Tongue (tissue), 2 donors: ENCODE data around the gene MYRIP. TPM values are rescaled to one million over a fixed set of nuclear protein-coding genes. Genes with fewer than 3 reads are reported as not detected.
"Not testable (repeated sequence)": the region's sequence is repeated elsewhere in the genome, so short reads cannot be mapped to it uniquely, and the experiment has no call there.

Source experiments
- DNase-seq: peaks from one replicate; pipeline ENCODE4 v3.0.0-alpha.2; 2015
- total RNA-seq: library from RNA; depleted of rRNA; stranded (reverse); fragments of >200 nt; gene quantifications from one replicate; pipeline ENCODE4 v1.2.3, GENCODE V29; 2014

MYRIP gene
- total RNA-seq, 1 donor from 2014 or later, result 3.7 TPM

DNA sequence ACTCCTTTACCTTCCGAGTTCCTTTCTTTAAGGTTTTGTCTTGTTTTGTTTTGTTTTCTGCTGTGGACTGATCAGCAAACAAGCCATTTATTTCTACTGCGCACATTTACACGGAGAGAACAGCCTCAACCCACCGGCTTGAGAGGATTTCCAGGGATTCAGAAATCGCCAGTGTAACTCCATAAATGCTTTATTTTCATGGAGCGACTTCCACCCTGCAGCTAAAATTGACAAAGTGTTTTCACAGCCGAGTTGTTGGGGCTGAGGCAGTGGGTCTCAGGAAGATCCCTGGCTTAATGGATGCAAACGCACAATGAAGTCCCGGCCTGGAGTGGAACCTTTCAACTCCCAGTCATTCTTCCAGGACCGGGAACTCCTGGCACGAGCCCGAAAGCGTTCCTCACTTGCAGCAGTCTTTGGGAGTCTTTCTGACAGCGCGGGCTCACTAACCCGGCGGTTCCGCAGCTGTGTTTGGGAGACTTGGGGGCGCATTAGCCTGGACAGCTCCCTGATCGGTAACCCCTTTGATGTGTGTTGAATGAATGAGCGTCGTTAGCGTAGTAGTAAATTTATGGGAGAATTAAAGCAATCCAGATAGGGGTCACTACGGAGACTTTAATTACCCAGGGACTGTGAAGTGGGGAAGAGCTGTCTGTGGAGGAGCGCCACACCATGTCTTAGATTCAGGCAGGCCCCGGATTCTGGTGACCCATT is 785 bp upstream of the MYRIP start:
- DNase-seq, result peak; percentile 46

DNA sequence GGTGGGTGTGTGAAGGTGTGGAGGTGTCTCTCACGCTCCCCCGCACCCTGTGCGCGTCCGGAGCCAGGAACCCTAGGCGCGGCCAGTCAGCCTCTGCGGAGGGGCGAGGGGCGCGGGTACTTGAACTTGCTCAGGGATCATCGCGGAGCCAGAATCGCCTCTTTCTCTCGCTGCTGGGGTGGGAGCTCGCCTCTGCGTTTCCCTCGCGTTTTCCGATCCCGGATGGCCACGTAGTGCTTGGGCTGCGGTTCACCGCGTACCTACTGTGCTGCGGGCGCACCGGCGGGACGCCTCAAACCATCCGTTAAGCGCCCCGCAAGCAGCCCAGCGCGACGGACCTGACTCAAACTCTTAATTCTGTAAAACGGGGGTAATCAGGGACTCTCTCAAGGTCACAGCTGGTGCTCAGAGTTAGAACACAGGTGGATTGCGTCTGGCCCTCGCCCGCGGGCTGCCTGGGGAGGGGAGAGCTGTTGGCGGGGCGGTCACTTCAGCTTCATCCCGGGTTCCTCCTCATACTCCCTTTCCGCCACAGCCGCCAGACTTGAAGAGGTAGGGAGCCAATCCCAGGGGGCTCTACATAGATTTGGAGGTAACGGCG is 686 bp downstream of the MYRIP start:
- DNase-seq, result peak; percentile 1

DNA sequence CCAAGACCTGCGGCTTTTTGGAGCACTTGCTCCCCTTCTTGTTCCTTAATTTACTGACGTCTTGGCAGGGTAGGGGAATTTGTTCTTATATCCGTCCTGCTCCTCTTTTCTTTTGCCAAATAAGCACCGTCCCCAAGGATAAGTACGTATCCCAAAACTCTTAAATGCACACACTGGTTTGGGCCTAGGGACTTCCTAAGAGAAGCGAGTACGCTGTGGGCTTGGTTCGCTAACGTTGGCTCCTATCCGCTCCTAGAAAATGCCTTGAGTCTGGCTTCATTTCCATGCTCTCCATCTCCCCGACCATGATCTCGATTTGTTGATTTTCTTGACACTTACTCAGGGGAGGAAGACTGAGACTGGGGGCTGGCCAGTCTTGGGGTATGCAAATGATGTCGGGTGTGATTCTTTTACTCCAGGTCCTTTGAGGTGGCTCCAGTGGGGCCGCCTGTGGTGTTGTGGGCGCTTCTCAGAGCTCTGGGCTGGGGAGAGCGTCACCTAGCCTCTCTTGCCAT is 1.3 kb downstream of the MYRIP start:
- peak; percentile 1 for DNase-seq

DNA sequence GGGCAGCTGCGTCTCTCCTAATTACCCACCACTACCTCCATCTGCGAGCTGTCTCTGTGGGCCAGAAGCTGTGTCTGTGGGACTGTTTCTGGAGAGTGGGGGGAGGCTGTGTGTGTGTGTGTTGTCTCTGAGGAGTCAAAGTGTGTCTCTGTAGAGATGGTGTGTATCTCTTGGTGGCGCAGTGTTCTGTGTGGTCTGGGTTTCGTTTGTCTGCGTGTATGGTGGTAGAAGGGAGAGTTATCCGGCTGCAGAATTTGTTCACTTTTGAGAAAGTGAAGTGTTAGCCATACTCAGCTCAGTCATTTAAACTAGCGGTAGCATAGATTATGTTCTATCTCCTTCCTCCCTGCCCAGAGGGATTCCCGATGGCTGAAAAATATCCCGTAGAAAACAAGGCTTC is 2.2 kb downstream of the MYRIP start:
- DNase-seq, result no peak

DNA sequence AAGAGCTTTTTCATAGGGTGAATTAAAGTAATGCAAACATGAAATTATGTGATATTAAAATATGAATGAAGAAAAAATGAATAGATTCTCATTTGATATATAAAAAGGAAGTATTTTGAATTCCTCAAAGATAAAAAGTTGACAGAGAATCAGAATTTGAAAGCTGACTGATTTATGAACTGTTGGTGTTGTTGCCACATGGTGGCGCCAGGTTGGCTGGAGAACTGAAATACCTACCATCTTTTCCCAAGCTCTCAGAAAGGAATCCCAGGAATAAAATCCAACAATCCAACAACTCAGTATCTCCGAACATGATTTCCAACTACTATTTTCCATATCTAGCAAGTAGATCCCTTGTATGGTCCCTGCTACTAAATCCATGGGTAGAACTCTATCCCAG is 3.1 kb downstream of the MYRIP start:
- no peak for DNase-seq

DNA sequence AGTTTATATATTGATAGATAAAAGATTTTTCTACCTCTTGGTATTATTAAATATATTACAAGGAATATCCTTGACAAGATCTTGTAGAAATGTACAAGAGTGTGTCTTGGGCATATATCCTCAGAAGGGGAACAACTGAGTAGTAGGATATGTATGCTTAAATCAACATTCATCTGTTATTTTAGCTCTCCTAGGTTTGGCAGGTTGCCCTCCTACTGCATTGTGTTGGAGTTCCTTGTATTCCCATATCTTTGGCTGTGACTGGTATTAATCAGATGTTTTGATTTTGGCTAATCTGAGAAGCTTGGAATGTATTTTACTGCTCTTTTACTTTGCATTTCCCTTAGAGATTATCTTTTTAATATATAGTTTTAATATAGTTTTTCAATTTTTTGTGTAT is 4.6 kb downstream of the MYRIP start:
- DNase-seq, result peak; percentile 1

DNA sequence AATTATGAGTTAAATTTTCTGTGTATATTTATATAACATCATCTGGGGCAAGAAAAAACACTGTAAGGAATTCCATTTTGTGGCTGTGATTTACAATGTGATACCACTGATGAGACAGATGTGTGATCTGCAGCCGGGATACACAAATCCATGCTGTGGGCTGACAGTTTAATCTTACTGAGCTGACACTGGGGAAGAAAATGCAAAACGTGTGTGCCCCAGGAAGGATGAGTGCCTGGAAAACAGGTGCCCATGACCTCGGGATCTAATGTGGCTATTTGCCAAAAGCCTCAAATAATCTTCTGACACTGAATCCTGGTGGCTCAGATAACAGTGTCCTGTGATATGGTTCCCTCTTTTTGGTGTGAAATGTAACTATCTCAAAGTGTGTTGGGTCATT is 10.5 kb downstream of the MYRIP start:
- no peak for DNase-seq

DNA sequence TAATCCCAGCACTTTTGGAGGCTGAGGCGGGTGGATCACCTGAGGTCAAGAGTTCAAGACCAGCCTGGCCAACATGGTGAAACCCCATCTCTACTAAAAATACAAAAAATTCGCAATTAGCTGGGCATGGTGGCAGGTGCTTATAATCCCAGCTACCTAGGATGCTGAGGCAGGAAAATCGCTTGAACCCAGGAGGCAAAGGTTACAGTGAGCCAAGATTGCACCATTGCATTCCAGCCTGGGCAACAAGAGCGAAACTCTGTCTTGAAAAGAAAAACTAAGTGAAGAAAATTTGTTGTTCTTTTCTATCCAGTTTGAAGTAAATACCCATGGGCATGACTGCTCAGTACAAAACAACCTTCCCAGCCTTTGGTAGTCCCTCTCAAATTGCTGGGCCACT is 24.4 kb downstream of the MYRIP start:
- DNase-seq, result not testable (repeated sequence)

DNA sequence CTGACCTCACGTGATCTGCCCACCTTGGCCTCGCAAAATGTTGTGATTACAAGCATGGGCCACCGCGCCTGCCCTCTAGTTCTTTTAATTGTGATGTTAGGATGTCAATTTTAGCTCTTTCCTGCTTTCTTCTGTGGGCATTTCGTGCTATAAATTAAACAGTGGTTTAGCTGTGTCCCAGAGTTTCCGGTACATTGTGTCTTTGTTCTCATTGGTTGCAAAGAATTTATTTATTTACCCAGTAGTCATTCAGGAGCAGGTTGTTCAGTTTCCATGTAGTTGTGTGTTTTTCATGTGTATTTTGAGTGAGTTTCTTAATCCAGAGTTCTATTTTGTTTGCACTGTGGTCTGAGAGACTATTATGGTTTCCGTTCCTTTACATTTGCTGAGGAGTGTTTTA is 30.1 kb downstream of the MYRIP start:
- DNase-seq, result no peak

DNA sequence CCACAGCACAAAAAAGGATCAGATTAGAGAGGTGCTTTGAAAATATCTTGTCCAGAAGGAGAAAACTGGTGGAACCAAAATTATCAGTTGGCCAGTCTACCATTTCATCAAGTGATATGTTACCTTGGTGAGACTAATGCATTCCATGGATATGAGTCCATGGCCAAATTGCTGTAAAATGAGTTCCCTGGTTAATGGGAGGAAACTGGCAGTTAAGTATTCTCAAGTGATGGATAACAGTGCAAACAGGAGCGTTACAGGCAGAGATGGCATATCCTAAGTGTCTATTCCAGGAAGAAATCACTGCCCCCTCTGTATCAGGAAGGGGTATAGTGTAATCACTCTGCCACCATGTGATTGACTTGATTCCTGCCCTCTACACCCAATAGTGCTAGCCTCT is 34.0 kb downstream of the MYRIP start:
- DNase-seq, result no peak

DNA sequence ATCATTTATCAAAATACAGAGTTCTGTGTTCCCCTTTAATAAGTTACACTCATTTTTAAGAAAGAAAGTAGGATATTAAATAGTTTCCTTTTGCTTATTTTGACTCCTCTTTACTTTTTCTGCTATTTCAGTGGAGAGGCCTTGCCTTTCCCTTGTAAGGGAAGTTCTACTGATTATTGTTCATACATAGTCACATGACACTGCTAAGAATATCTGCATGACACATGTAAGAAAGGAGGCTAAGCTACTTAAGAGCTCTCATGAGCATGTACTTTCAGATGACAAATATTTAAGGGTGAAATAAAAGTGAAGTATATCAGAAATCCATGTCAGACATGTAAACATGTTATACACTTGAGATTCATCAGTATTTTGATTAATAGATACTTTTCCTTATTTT is 39.0 kb downstream of the MYRIP start:
- no peak for DNase-seq

DNA sequence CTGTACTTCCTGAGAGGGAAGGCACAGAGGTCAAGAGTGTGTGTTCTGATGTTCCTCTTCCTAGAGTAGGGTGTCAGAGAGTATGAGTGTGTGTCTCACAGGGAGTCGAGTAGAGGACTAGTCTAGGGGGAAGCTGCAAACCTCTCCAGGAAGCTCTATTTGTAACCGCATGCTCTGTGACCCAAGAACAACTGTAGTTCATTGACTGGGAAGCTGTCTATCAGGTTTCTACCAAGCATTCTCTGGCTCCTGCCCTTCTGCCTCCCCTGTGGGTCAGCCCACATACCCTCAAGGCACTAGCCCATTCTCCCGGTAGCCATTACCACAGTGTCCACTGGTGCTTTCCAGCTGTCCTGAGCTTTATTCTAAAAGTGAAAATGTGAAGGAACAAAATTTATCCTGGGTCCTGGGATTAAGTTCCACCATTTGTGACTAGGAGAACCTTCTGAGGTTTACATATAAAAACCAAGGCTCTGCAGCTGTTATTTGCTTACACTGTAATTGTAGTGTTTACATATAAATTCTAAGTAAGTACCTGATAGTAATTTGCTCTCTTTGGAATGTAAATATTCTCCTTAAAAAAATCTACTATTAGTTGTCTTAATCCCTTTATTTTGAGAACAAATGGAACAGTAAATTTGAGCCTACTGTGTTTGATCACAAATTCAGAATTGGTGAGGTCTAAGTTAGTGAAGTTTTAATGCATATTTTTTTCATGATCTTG is 40.7 kb downstream of the MYRIP start:
- no peak for DNase-seq

DNA sequence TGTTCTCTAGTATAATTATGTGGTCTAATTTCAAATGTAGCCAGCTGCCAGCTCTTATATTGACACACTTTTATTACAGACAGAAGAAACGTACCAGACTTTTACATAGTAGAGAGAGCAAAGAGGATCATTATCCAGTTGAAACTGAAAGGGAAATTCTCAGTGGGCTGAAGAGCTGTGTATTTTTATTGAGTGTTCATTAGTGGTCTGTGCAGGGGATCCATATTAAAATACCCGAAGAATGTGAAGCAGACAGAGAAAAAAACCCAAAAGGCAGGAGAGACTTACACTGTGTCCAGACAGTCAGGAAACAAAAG is 41.3 kb downstream of the MYRIP start:
- no peak for DNase-seq

DNA sequence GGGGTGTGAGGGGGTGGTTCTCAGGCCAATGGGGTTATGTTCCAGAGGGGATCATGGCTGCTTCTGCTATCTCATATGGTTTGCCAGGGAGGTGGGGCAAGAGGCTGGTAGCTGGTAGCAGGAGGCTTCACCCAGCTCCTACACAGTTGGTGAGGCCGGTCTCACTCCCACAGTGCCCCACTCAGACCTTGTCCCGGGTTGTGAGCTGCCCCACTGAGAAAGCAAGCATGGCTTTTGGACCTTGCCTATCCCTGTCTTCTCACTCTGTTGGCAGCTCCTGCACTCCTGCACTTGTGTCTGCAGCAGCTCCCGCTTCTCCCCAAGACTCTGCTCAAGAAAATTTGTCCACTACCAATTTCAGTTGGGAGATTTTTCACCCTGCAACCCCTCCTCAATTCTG is 46.1 kb downstream of the MYRIP start:
- DNase-seq, result no peak

DNA sequence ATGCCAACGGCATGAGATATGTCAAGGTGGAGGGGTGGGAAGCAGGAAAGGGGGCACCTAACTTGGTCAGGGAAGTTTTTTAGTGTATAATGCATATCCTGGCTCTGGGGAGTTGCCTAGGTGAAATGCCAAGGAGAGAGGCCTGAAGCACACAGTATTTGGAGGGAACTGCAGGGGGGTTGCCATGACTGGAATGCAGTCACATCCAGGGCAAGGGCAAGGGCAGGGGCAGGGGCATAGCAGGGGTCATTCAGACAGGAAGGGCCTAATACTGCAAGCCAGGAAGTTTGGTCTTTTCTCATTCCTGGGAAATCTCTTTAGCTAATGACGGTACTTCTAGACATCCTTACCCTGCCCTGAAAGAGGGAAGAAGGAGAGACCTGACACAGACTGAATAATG is 60.5 kb downstream of the MYRIP start:
- DNase-seq, result no peak

DNA sequence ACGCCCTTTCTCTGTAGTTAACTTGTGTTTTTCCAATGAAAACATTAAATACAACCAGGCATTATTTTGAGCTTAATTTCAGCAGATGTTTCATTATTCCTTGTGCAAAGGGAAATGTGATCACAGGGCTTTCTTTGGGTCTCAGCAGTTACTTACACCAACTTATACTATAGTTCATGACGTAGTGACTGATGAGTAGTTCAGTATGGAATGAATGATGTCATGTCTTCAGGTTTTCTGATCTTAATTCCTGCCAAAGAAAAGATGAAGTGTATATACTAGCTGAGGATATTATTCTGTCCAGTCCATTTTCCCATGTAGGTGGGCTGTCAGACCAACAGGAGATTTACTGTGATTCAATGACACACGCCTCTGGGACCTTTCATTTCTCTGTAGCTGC is 61.3 kb downstream of the MYRIP start:
- DNase-seq, result no peak

DNA sequence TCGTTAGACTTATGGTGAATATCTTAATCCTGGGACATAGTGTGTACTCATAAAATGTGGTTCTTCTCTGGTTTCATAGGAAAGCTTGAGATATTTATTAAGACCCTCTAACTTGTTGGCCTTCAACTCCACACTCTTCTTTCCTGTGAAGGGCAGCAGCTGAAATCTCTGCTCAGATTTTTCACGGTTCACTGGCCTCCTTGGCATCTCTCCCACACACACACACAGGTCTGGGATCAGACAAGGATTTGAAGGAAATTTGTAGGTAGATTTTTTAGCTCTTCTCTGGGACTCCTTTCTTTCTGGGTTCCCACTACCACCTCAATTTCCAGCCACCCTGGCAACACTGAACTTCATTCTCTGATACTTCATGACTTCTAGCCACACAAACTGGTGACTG is 70.2 kb downstream of the MYRIP start:
- DNase-seq, result no peak

DNA sequence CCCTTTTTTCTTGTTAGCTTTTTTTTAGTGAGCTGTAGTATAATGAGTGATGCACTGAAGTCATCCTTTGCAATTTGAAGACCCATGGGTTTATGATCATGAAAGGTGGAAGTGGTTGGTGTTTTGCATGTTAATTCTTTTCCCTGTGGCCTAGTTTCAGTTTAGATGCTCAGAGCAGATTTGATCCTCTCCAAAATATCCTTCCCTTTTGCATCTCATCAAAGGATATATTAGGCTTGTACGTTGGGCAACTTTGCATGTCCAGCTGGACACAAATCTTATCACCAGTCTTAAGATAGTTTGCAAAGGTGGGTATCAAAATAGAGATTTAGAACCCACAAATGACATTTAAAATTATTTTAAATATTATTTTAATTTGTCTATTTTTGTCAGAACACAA is 72.7 kb downstream of the MYRIP start:
- no peak for DNase-seq

DNA sequence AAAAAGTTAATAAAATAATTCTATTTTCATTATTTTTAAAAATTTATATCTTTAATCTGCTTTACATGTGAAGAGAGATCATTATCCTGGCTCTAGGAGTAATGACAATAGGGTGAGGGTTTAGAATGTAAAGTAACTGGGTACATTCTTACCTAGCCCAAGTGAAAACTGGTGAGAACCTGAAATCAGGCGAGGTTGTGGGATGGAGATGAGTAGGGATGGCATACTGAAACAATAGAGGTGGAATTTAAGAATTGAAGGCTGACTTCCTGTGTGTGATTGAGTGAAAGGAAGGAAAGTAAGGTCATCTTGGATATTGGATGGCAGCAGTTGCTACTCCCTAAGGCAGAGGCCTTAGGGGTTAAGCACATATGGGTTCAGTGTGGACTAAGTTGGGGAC is 82.7 kb downstream of the MYRIP start:
- no peak for DNase-seq

DNA sequence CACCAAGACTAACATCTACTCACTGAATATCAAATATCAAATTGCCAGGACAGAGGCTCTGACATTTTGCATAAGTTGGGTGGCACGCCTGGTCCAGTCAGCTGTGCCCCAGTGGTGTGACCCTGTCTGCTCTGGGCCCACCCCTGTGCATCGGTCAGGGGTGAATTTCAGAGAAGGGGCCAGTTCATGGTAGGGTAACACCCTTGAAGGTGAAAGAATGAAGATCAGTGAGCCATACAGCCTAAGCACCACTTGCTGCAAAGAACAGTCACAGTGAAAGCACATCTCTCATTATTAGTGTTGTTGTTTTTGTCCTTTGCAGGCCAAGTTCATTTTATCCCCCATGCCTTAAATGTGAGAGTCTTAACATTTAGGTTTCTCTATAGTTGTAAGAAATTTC is 86.8 kb downstream of the MYRIP start:
- DNase-seq, result no peak

DNA sequence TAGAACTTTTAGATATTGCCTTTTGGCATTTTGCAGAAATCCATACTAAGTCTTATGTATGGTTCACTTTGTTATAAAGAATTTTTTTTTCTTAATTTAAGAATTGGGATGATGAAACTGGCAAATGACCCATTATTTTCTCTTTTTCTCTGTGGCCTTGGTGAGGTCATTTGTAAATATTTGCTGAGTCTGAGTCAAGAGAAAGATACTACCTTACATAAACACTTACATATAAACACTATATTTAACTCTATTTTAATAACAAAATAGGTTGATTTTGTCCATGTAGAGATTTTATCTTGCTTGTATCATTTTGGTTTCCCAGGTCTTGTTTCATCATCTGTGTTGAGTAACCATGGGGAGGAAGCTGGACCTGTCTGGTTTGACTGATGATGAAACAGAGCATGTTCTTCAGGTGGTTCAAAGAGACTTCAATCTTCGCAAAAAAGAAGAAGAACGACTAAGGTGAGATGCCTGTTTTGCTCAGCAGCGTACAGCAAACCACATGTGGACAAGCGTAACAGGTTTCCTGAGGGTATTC is 91.1 kb downstream of the MYRIP start:
- no peak for DNase-seq

DNA sequence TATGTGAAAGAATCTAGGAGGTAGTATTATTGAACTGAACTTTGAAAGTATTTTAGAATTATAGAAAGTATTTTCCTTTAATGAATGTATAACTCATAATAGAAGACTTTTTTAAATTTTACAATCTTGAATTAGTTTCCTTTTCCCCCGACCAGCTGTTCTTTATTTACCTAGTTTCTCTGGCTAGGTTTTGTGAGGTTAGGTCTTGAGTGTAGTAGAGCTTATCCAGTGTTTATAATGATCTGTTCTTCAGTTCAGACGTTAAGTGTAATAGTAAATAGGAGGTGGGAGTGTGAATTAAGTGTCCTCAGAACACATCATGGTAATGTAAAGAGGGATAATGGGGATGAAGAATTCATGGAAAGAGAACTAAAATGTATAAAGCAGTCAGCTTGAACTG is 93.8 kb downstream of the MYRIP start:
- DNase-seq, result no peak

DNA sequence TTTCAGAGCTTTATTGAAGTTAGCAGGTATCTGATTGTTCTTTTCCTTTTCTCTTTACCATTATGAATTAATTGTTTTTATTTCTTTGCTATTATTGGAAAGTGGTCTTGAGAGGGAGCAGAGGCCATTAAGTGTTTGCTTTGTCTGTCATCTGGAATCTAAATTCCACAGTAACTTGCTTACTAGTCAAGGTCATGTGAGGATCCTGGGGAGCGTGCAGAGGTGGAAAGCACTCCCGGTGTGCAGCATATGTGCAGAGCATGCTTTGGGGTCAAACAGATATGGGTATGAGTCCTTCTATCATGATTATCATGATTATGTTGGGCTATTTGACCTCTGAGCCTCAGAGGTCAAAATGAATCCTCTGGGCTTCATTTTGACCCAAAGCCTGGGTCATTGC is 96.4 kb downstream of the MYRIP start:
- DNase-seq, result no peak

DNA sequence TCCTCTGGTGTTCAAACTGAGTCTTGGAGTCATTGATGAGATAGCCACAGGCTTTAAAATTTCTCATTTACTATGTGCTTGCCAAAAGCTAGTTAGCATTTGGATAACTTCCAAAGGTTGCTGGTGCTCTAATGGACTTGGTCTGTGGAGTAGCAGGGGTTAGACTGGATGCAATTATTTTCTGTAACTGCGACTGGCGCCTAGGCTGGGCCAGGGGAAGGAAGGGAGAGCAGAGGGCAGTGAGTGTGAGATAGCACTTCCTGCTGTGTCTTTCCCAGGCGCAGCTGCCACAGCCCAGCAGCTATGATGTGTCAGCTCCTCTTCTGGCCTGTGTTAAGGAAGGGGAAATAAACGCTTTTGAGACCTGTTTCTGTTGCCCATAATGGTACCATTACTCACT is 98.6 kb downstream of the MYRIP start:
- DNase-seq, result no peak
